Mesenteric fat pad (tissue), 1 donor: ENCODE results near the gene STAB2. TPM values are rescaled to one million over a fixed set of nuclear protein-coding genes. Genes with fewer than 3 reads are reported as not detected.

Experiments used
- DNase-seq: peaks from one replicate; pipeline ENCODE4 v3.0.0-alpha.2; 2020; ENCODE audit warnings: low spot score
- total RNA-seq: library from RNA; stranded (reverse); fragmentation: NEBNext Ultra II Directional; extraction: Animal tissue kit (Norgen Biotek cat#: 25700); gene quantifications from one replicate; pipeline ENCODE4 v1.2.1, GENCODE V29; 2021
- donor health status: DM: yes; HTN: yes; CAD: no.

Gene STAB2
- total RNA-seq, 1 donor from 2014 or later, result 0.35 TPM

DNA sequence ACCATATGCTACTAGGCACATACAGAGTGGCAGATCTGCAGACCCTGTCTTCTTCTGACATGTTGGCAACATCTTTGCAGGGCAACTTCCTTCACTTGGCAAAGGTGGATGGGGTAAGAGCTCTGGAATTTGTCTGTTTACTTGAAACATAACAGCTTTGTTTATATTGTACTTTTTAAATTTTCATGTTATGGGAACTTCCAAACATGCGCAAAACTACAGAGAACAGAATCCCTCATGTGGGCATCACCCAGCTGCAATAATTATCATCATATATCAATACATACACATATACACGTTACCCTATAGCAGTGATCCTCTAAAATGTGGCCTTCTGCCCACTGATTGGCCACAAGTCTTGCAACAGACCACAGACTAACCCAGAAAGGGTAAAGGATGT lies 103.4 kb downstream of the STAB2 start:
- no peak for DNase-seq

DNA sequence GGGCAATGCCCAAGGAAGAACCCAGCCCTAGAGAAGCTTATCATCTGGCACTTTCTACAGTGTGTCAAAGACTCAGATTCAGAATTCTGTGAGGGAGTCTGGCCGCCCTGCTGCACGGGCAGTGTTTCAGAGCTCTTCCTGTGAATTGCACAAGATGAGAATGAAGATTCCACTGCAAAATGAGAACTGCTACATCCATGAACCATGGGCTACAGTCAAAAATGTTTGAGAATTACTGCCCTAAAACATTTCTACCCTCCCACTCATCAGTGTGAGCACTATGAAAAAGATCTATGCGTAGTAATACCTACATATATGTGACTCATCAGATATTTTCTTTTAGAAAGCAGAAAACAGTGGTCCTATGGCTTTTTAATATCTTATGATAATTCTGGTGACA lies 104.0 kb downstream of the STAB2 start:
- DNase-seq, result no peak

DNA sequence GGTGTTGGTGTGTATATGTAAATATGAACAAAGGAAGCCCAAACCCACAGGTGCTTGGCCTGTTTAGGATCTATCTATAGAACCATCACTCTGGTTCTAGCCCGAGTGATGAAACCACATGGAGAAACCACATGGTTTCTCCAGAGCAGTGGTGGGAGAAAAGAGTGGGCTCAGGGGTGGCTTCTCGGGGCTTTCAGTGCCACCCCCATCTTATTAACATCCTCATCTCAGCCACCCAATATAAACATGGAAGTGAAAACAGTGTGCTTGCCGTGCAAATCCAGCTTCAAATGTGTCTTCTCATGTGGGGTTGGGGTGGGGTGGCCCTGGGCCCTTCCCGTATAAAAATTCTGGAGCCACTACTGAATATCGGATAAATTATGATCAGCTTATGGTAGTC lies 109.0 kb downstream of the STAB2 start:
- no peak for DNase-seq

- no peak for DNase-seq
These were observed 111.1 kb downstream of the STAB2 start for GRCh38 chr12:103697971-103698751.

GRCh38 chr12:103698752-103699560 lies 111.9 kb downstream of the STAB2 start:
- DNase-seq, result no peak

GRCh38 chr12:103705098-103705497 lies 118.0 kb downstream of the STAB2 start:
- no peak for DNase-seq

DNA sequence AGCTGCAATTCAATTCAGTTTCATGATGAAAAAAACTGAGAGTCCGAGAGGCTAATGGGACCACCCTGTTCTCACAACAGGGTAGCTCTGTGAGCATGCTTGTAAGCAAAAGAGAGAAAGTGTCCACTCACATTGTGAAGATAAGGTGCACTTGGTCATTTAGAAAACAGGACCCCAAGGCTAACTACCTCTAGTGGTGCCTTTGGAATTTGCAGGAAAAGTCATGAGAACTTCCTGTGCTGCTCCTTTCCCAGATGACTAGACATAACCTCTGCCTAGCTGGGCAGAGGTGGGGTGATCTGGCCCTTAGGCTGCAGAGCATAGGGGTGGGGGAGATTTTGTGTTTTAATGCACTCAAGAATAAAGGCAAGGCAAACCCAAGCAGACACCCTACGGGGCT lies 118.9 kb downstream of the STAB2 start:
- no peak for DNase-seq

DNA sequence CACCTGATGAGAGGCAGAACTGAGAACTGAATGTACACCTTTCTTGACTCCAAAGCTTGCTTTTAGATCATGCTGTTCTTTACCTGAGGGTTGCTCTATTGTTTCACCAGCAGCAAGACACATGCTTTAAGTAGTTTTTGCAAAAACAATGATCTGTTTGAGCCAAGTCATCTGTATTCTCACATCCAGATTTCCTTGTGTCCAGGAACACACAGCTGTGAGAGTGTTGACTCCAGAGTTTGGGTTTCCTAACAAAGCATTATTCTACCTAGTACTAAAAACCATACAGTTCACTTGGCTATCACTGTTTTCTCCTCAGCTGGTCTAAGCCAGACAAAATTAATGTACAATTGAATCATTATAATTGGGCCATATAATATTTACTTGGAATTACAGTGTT lies 120.4 kb downstream of the STAB2 start:
- no peak for DNase-seq

DNA sequence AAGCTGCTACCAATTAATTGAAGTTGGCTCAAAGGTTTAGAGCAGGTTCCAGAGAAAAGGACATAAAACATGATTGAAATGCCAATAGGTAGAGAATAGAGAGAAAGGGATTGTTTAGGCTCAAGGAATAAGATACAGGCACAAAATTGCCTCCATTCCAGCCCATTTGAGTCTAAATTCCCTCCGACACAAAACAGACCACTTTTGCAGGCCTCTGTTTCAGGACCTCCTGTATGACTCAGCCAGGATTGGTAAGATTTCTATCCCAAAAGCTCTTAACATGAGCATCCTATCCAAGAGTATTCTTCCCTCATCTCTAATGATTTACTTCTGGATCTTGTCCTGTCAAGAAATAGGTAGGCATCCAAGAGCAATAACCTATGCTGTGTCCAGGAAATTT lies 123.5 kb downstream of the STAB2 start:
- no peak for DNase-seq

GRCh38 chr12:103712216-103712615 lies 125.1 kb downstream of the STAB2 start:
- DNase-seq, result no peak

DNA sequence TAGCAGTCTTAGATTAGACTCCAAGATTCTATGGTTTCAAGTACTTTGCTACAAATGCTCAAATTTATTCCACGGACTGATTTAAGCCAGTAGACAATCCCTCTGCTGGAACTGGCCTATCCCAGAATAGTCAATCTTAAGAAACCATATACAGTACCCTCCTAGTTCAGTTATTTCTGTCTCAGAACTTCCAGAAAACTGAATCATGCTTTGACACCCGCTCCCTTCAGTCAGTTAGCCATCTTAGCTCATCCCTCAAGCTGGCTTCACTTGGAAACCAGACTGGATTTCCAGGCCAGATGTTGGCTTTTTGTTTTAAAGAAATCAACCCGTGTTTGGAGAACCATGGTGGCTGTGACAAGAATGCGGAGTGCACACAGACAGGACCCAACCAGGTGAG lies 128.4 kb downstream of the STAB2 start:
- DNase-seq, result no peak

DNA sequence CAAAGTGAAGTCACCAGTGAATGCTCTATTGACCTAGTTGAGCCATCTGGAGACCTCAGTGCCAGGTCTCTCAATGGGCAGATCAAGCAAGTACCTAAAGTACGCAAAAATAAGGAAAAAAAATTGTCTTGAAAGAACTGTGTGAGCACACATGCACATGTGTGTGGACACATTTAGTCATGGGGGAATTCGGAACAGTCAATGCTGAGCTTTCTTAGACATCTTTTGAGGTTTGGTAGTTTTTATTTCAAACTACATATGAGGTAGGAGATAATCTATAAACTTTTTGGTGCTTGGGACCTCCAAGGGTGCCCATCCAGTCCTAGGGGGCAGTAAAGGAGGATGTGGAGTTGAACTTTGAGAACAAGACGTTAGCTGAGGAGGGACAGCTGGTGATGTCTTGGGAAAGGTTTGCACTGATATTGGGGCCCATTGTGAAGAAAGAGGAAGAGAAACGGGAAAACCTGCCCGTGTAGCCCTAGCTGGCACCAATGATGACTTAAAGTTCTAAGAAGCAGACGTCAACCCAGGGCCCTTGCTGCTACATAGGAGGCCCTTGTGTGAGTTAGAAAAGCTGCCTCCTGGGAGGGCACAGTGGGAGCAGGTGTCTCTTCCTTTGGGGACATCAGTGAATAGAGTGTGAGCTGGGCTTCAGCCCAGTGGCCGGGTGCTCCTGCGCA lies 129.6 kb downstream of the STAB2 start:
- DNase-seq, result no peak

- DNase-seq, result no peak
These were observed 138.3 kb downstream of the STAB2 start for GRCh38 chr12:103725398-103725797.

DNA sequence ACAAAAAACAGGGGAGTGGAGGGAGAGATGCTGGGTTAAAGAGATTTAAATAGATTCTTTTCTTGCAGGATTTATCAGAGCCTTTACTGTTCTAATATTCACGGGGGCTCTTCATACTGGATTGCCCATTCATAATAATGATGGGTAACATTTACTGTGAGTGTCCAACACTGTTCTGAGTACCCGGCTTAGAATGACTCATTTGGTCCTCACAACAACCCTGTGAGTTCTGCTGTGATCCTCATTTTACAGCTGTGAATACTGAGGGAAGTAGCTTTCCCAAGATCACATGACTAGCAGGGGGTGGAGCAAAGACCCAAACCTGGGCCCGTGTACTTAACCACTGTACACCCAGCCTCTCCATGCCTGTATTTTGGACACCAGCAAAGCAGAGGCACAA lies 140.6 kb downstream of the STAB2 start:
- DNase-seq, result no peak

- no peak for DNase-seq
These were observed 141.2 kb downstream of the STAB2 start for GRCh38 chr12:103728323-103728722.

DNA sequence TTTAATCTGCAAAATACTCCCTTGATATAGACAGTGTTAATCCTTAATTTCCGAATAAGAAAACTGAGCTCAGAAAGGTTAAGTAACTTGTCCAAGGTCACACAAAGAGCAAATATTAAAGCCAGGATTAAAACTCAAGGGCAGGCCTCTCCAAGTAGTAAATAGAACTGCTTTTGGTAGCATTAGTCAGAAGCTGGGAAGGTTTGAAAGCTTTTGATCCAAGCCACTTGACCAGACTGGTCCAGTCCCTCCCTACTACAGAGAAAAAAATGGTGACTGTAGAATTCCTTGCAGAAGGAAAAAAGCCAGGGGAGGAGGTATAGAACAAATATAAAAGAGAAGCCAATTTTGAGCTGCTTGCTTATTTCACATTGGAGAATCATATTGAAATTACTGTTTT lies 142.4 kb downstream of the STAB2 start:
- no peak for DNase-seq

DNA sequence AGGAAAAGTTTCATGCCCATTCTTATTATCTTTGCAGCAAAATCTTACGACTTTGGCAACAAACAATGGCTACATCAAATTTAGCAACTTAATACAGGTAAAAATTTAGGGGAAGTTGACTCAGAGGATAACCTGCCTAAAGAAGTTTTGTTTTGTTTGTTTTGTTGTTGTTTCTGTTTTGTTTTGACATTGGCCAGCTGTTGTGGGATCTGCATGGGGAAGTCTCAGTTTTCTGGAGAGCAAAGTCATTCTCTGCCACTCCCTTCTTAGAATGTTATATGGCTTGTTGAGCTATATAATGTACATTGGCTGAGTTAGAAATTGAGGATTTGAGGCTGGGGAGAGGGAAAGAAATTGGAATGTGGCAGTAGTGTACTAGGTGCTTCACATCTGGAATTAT lies 144.5 kb downstream of the STAB2 start:
- no peak for DNase-seq

DNA sequence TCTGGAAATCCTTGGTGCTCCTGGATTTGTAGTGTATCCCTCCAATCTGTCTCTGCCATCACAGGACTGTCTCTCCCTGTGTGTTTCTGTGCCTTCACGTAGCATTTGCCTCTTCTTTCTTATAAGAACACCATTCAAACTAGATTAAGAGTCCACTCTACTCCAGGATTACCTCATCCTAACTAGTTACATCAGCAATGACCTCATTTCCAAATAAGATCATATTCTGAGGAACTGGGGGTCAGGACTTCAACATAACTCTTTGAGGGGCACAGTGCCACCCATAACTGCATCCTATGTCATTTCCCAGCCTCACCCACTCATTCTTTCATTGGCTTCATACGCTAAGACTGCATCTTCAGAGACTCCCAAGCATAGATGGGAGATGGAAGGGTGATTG lies 147.8 kb downstream of the STAB2 start:
- DNase-seq, result no peak

DNA sequence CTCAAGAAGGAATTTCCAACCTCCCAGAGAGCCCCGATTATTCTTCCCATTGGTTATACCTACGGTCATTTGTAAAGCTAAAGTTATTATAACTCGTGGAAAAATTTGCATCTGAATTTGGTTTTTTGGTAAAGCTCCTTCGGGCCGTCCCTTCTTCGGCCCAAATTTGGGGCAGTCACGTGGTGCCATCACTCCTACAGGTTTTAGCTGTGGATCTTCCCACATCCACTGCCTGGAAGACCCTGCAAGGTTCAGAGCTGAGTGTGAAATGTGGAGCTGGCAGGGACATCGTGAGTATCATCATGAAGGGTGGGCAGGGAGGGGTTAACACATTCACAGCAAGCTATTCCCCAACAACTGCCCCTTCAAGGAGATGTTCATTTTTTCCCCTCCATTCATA lies 148.2 kb downstream of the STAB2 start:
- no peak for DNase-seq

DNA sequence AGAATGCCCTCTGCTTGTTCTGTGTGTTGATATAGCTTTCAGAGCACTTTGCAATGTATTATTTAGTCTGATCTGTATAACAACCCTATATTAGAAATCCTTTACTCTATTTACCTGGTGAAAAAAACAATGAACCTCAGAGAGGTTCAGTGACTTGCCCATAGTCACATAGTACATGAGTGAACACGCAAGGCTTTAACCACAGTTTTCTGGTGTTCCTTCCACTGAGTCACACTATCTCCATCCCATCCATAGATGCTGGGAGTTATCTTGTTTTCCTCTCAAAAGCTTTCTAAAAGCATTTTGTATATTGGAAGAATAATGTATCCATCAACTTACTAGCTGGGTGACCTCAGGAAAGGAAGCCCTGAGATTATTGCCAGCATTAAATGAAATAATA lies 149.5 kb downstream of the STAB2 start:
- no peak for DNase-seq

GRCh38 chr12:103737881-103738280 lies 150.8 kb downstream of the STAB2 start:
- no peak for DNase-seq

DNA sequence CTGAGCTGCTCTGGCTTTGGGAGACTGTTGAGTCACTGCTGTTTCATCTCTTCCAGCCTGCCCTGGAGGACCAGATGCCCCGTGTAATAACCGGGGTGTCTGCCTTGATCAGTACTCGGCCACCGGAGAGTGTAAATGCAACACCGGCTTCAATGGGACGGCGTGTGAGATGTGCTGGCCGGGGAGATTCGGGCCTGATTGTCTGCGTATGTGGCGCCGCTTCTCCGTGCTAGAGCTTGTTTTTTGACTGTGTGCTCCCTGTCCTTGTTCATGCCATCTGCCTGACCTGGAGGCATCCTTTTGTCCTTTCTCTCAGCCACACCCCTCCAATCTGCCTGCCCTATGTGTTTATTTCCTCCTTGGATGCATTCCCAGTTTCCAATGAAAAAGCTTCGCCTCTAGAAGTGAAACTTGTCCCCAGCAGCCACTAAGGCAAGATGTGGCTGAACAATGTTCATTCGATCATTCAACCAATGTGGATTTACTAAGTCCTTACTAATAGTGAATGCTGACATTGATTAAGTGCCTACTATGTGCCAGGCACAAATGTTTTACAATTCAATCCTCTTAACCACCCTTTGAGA lies 155.4 kb downstream of the STAB2 start:
- DNase-seq, result no peak
